Measurements from ENCODE around the gene SLC22A16.

DNA sequence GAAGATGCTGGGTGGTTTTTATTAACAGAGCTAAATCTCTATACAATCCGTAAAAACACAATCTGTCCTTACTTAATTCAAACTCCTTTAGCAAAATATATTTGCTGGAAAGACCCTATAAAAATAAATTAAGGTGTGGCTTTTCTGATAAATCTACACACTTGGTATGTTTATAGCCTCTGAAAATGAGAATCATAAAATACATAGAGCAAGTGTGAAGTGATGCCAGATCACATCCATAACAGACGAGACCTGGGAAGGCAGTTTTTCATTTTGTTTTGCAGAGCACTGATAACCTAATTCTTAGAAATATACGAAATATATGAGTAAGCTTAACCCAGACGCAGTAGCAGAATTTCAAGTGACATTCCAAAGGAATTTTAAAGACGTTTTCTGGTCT, 50.6 kb downstream of the SLC22A16 start:
- no peak for TF ChIP-seq POLR2A (IDR thresholded peaks at IDR 0.05; ENCODE audit: low read depth, low read length)
- no peak for TF ChIP-seq SPI1 (IDR thresholded peaks at IDR 0.05; ENCODE audit: low read depth, low read length)
- no peak for TF ChIP-seq TAF1 (IDR thresholded peaks at IDR 0.05; ENCODE audit: low read depth, low read length)
- TF ChIP-seq POU2F2 (IDR thresholded peaks at IDR 0.05; ENCODE audit: low read depth, low read length), result no peak

Measured in GM12891 (cell line).